Uterus (tissue), 2 donors: Measurements from ENCODE around the gene DIS3L.

Experiments used
- POLR2A ChIP-seq, 2 donors: fragments of 450-650 bp; IDR thresholded peaks; one replicate each; pipeline ENCODE4 v1.6.1; 2016; ENCODE audit warnings: antibody characterized with exemption in 2 of 2, mild to moderate bottlenecking in 1 of 2, moderate library complexity in 1 of 2
- TF ChIP-seq, protein P1 (sequence below), 4 experiments: fragments of 200-600 bp in 2 of 4; fragments of 450-650 bp in 2 of 4; sonication (generic) in 2 of 4; IDR thresholded peaks; one replicate each; pipeline ENCODE4 v1.5.1; 2016 to 2019; ENCODE audit warnings: antibody characterized with exemption in 4 of 4, mild to moderate bottlenecking in 2 of 4, moderate library complexity in 1 of 4

DNA sequence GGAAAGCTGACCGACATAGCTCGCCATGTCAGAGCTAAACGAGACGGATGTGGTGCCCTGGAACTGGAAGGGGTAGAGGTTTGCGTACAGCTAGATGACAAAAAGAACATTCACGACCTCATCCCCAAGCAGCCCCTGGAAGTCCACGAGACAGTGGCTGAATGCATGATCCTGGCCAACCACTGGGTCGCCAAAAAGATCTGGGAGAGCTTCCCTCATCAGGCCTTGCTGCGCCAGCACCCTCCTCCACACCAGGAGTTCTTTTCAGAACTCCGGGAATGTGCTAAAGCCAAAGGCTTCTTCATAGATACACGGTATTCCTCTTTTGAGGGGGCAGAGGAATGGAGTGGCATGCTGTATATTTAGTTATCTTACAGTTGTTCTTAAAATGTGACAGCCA, 32.7 kb downstream of the DIS3L start:
- TF ChIP-seq POLR2A (IDR thresholded peaks at IDR 0.05): no peak
- TF ChIP-seq, protein P1, sequence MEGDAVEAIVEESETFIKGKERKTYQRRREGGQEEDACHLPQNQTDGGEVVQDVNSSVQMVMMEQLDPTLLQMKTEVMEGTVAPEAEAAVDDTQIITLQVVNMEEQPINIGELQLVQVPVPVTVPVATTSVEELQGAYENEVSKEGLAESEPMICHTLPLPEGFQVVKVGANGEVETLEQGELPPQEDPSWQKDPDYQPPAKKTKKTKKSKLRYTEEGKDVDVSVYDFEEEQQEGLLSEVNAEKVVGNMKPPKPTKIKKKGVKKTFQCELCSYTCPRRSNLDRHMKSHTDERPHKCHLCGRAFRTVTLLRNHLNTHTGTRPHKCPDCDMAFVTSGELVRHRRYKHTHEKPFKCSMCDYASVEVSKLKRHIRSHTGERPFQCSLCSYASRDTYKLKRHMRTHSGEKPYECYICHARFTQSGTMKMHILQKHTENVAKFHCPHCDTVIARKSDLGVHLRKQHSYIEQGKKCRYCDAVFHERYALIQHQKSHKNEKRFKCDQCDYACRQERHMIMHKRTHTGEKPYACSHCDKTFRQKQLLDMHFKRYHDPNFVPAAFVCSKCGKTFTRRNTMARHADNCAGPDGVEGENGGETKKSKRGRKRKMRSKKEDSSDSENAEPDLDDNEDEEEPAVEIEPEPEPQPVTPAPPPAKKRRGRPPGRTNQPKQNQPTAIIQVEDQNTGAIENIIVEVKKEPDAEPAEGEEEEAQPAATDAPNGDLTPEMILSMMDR (IDR thresholded peaks at IDR 0.05): no peak
